HCT116 (cell line): ENCODE measurements around the gene VEGFD. TPM values are rescaled to one million over a fixed set of nuclear protein-coding genes. Genes with fewer than 3 reads are reported as not detected.

Experiments
- ATAC-seq: fragments of 200-7000 bp; cut with Tn5 transposase; 2 replicates; pipeline ENCODE4 v1.9.1; 2020; ENCODE audit warnings: mild to moderate bottlenecking, moderate library complexity
- BruUV-seq: library from RNA; stranded (reverse); fragments of 400-500 nt; replicated peaks from 2 replicates; lab custom pipeline; 2021; lab: Mats Ljungman, UMichigan
- CTCF ChIA-PET: fragments of 300-600 bp; sonication (Branson Sonifier 250); formaldehyde crosslinking; loops from one replicate; lab custom pipeline; 2021; ENCODE audit warnings: antibody characterized with exemption; lab: Charles Lee
- POLR2A ChIA-PET: fragments of 300-600, 350-600 bp; sonication (Branson Sonifier 250); formaldehyde crosslinking; loops from one replicate; lab custom pipeline; 2021; ENCODE audit warnings: antibody characterized with exemption; lab: Charles Lee
- RAD21 ChIA-PET, 2 experiments: fragments of 300-600 bp; sonication (Branson Sonifier 250); formaldehyde crosslinking; loops; one replicate each; lab custom pipeline; 2023; ENCODE audit warnings: low total read pairs in 2 of 2; ENCODE audit not compliant: uncharacterized antibody in 2 of 2, unreplicated experiment in 2 of 2, low non-redundant PET in 1 of 2; lab: Charles Lee
- DNase-seq: peaks from one replicate; pipeline ENCODE4 v3.0.0-alpha.2; 2010; ENCODE audit warnings: low read depth, low spot score
- H2AFZ ChIP-seq: fragments of 200-600 bp; shearing (Covaris generic), sonication (generic); 2 replicates; pipeline ENCODE4 v1.6.1; 2017; ENCODE audit warnings: low read depth, mixed run types, mixed read lengths, antibody characterized with exemption, low read length; ENCODE audit not compliant: poor library complexity, severe bottlenecking
- H3K27ac ChIP-seq: 2 replicates; pipeline ENCODE4 v1.5.1; 2012; ENCODE audit warnings: low read depth, low read length
- H3K27me3 ChIP-seq: fragments of 200-600 bp; sonication (generic); 2 replicates; pipeline ENCODE4 v1.6.1; 2016; ENCODE audit warnings: mixed run types, low read length, mixed read lengths; ENCODE audit not compliant: insufficient read depth
- H3K36me3 ChIP-seq, 2 experiments: fragments of 200-500 bp in 1 of 2; fragments of 200-600 bp in 1 of 2; sonication (Bioruptor generic) in 1 of 2; sonication (generic) in 1 of 2; 2 replicates each; pipeline versions ENCODE4 v1.5.1 to v1.6.1; 2014 to 2016; ENCODE audit warnings: low read length in 2 of 2, inconsistent platforms in 1 of 2, mixed read lengths in 1 of 2, mixed run types in 1 of 2; ENCODE audit not compliant: insufficient read depth in 2 of 2, control insufficient read depth in 1 of 2
- H3K4me1 ChIP-seq, 2 experiments: fragments of 200-600 bp in 1 of 2; sonication (generic) in 1 of 2; 2 replicates each; pipeline versions ENCODE4 v1.5.1 to v1.6.1; 2012 to 2017; ENCODE audit warnings: low read length in 2 of 2, inconsistent platforms in 1 of 2, mild to moderate bottlenecking in 1 of 2, mixed read lengths in 1 of 2, mixed run types in 1 of 2, moderate library complexity in 1 of 2; ENCODE audit not compliant: insufficient read depth in 2 of 2, control insufficient read depth in 1 of 2
- H3K4me2 ChIP-seq: fragments of 200-600 bp; sonication (generic); 2 replicates; pipeline ENCODE4 v1.6.1; 2017; ENCODE audit warnings: mixed run types, low read length, mixed read lengths
- H3K4me3 ChIP-seq, 2 experiments: fragments of 200-600 bp in 1 of 2; sonication (generic) in 1 of 2; replicated peaks in 1 of 2; 2 replicates each; pipeline ENCODE4 v1.5.1; 2011 to 2016; ENCODE audit warnings: low read length in 2 of 2, control low read depth in 1 of 2, low read depth in 1 of 2, mild to moderate bottlenecking in 1 of 2, mixed read lengths in 1 of 2, mixed run types in 1 of 2
- H3K79me2 ChIP-seq: fragments of 200-600 bp; sonication (generic); 2 replicates; pipeline ENCODE4 v1.6.1; 2017; ENCODE audit warnings: mild to moderate bottlenecking, mixed run types, low read length, moderate library complexity, mixed read lengths; ENCODE audit not compliant: insufficient read depth
- H3K9ac ChIP-seq: fragments of 200-600 bp; sonication (generic); 2 replicates; pipeline ENCODE4 v1.6.1; 2016; ENCODE audit warnings: low read length, mixed read lengths
- H3K9me2 ChIP-seq: fragments of 200-600 bp; sonication (generic), shearing (Covaris generic); 2 replicates; pipeline ENCODE4 v1.6.1; 2017; ENCODE audit warnings: mixed run types, mild to moderate bottlenecking, moderate library complexity; ENCODE audit not compliant: insufficient read depth
- H3K9me3 ChIP-seq, 2 experiments: fragments of 200-500 bp in 1 of 2; fragments of 200-600 bp in 1 of 2; sonication (Bioruptor generic) in 1 of 2; sonication (generic) in 1 of 2; 2 replicates each; pipeline ENCODE4 v1.6.1; 2014 to 2017; ENCODE audit warnings: low read length in 2 of 2, mixed read lengths in 2 of 2, inconsistent platforms in 1 of 2, low read depth in 1 of 2, mild to moderate bottlenecking in 1 of 2, mixed run types in 1 of 2, moderate library complexity in 1 of 2; ENCODE audit not compliant: control insufficient read depth in 1 of 2, insufficient read depth in 1 of 2
- H4K20me1 ChIP-seq: fragments of 200-600 bp; sonication (generic), shearing (Covaris generic); 2 replicates; pipeline ENCODE4 v1.6.1; 2017; ENCODE audit warnings: mixed run types, mild to moderate bottlenecking, moderate library complexity; ENCODE audit not compliant: insufficient read depth
- CBX3 ChIP-seq: IDR thresholded peaks from 2 replicates; pipeline ENCODE4 v1.6.1; 2012; ENCODE audit warnings: low read depth
- CEBPB ChIP-seq: IDR thresholded peaks from 2 replicates; pipeline ENCODE4 v1.6.1; 2012; ENCODE audit warnings: low read depth
- EZH2phosphoT487 ChIP-seq: fragments of 200-600 bp; IDR thresholded peaks from 2 replicates; pipeline ENCODE4 v1.6.1; 2018; ENCODE audit warnings: antibody characterized with exemption, borderline replicate concordance
- FOSL1 ChIP-seq: IDR thresholded peaks from 2 replicates; pipeline ENCODE4 v1.6.1; 2012; ENCODE audit warnings: low read depth
- JUND ChIP-seq: IDR thresholded peaks from 2 replicates; pipeline ENCODE4 v1.6.1; 2012
- TCF7L2 ChIP-seq: IDR thresholded peaks from 2 replicates; pipeline ENCODE4 v1.7.0; 2011; ENCODE audit warnings: borderline replicate concordance, inconsistent platforms; ENCODE audit not compliant: insufficient read depth, insufficient read length; ENCODE audit errors: extremely low read depth
- intact Hi-C: fragments of 100-400 bp; cut with micrococcal nuclease; formaldehyde crosslinking; loops from 2 replicates; pipeline ENCODE4 v1.10.0; 2022
- total RNA-seq: library from RNA; stranded (reverse); gene quantifications from one replicate; pipeline ENCODE4 v1.2.1, GENCODE V29; 2021; ENCODE audit not compliant: unreplicated experiment
- TF ChIP-seq, protein P1 (sequence below): IDR thresholded peaks from 2 replicates; pipeline ENCODE4 v1.6.1; 2012
- TF ChIP-seq, protein P2 (sequence below): IDR thresholded peaks from 2 replicates; pipeline ENCODE4 v1.6.1; 2011; ENCODE audit warnings: mild to moderate bottlenecking, low read length, moderate library complexity; ENCODE audit not compliant: insufficient replicate concordance; ENCODE audit errors: extremely low read depth

VEGFD gene
- total RNA-seq, 1 experiment from 2014 or later: 0.37 TPM

DNA sequence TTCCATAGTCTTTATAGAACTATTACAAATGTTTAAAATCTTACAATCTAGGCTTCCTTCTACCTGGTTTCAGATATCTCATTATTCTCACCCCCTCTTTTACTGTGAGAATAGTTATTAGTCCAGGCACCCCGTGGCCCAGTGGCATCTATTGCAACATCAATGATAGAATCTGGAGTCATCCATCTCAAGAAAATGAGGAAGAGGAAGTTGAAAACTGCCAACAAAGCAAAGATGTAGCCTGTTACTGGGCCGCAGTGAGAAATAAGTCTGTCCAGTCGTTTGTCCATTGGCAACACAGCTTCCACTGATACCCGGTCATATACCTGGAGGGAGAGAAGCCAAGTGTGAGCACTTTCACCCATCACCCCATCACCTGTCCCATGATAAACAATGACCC lies 62.8 kb downstream of the VEGFD start:
- H3K27me3 ChIP-seq: no peaks in the 10 kb centered on the region
- no TSS peak for BruUV-seq
- DNase-seq (no peak), ATAC-seq (no peak)
- no peak overlapping the region for H3K4me3 ChIP-seq
- intact Hi-C loops: no loop called here
- TF ChIP-seq FOSL1: no peak
- H3K27ac ChIP-seq: no peak overlapping the region
- H3K36me3 ChIP-seq: no peaks in the 10 kb centered on the region; a peak in 1 of 4 replicates
- H3K9me2 ChIP-seq: no peaks in the 10 kb centered on the region
- POLR2A ChIA-PET: no interaction called here
- no peak overlapping the region for H3K4me2 ChIP-seq
- no peaks in the 10 kb centered on the region for H3K4me1 ChIP-seq
- RAD21 ChIA-PET: no interaction called here
- CTCF ChIA-PET: no interaction called here
- no peak overlapping the region for H2AFZ ChIP-seq
- no peak overlapping the region for H3K9ac ChIP-seq
- no peaks in the 10 kb centered on the region for H3K79me2 ChIP-seq
- H3K9me3 ChIP-seq: no peaks in the 10 kb centered on the region
- no peaks in the 10 kb centered on the region for H4K20me1 ChIP-seq

DNA sequence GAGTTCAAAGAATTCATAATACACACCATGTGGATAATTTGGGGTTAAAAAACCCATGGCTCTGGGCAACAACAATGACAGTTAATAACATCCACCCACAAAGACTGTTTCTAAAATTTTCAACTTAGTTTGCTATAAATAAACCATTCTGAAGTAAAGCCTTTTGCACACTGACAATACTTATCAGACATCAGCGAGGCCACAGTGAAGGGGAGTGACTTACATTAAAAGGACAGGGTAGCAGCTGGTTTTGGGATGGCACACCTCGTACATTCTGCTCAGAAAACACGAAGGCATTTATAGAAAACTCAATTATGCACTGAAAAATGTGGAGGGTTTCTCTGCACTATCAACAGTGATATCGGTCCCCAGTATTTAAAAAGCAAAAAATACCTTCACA lies 63.9 kb downstream of the VEGFD start:
- Histone ChIP-seq H3K27ac (no peak overlapping the region), H3K9me3 (no peaks in the 10 kb centered on the region), H3K27me3 (no peaks in the 10 kb centered on the region), H3K4me1 (no peaks in the 10 kb centered on the region), H4K20me1 (no peaks in the 10 kb centered on the region), H3K79me2 (no peaks in the 10 kb centered on the region), H3K9me2 (no peaks in the 10 kb centered on the region), H3K4me2 (no peak overlapping the region), H3K9ac (no peak overlapping the region), H2AFZ (no peak overlapping the region), H3K4me3 (no peak overlapping the region), H3K36me3 (no peaks in the 10 kb centered on the region; a peak in 1 of 4 replicates)
- TF ChIP-seq FOSL1 (no peak), CEBPB (no peak), EZH2phosphoT487 (no peak), TCF7L2 (no peak), JUND (no peak), CBX3 (no peak)
- TF ChIP-seq, protein P1, sequence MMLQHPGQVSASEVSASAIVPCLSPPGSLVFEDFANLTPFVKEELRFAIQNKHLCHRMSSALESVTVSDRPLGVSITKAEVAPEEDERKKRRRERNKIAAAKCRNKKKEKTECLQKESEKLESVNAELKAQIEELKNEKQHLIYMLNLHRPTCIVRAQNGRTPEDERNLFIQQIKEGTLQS: no peak
- TF ChIP-seq, protein P2, sequence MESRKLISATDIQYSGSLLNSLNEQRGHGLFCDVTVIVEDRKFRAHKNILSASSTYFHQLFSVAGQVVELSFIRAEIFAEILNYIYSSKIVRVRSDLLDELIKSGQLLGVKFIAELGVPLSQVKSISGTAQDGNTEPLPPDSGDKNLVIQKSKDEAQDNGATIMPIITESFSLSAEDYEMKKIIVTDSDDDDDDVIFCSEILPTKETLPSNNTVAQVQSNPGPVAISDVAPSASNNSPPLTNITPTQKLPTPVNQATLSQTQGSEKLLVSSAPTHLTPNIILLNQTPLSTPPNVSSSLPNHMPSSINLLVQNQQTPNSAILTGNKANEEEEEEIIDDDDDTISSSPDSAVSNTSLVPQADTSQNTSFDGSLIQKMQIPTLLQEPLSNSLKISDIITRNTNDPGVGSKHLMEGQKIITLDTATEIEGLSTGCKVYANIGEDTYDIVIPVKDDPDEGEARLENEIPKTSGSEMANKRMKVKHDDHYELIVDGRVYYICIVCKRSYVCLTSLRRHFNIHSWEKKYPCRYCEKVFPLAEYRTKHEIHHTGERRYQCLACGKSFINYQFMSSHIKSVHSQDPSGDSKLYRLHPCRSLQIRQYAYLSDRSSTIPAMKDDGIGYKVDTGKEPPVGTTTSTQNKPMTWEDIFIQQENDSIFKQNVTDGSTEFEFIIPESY: no peak
- ChIA-PET POLR2A (no interaction called here), RAD21 (no interaction called here), CTCF (no interaction called here)
- intact Hi-C loops: no loop called here
- no TSS peak for BruUV-seq
- DNase-seq (no peak), ATAC-seq (no peak)
